ENCODE results near the gene DHRS7B.

GRCh38 chr17:21166595-21167210, 39.9 kb downstream of the DHRS7B start:
- TF ChIP-seq TAF1 (IDR thresholded peaks at IDR 0.05; ENCODE audit: low read depth, low read length) (no peak), POLR2A (IDR thresholded peaks at IDR 0.05; ENCODE audit: low read depth, low read length) (no peak), POLR2AphosphoS5 (IDR thresholded peaks at IDR 0.05; ENCODE audit: low read depth, low read length) (no peak), SPI1 (IDR thresholded peaks at IDR 0.05; ENCODE audit: low read depth, low read length) (no peak), PAX5 (IDR thresholded peaks at IDR 0.05; ENCODE audit: insufficient read depth, low read length, severe bottlenecking) (no peak), POU2F2 (IDR thresholded peaks at IDR 0.05; ENCODE audit: low read depth, low read length) (no peak)
